Kidney capillary endothelial cell (primary cell): ENCODE measurements around the gene MIEF2.

ENCODE experiments used
- DNase-seq: peaks from one replicate; pipeline ENCODE4 v3.0.0-alpha.2; 2018; ENCODE audit warnings: low spot score

Gene MIEF2

DNA sequence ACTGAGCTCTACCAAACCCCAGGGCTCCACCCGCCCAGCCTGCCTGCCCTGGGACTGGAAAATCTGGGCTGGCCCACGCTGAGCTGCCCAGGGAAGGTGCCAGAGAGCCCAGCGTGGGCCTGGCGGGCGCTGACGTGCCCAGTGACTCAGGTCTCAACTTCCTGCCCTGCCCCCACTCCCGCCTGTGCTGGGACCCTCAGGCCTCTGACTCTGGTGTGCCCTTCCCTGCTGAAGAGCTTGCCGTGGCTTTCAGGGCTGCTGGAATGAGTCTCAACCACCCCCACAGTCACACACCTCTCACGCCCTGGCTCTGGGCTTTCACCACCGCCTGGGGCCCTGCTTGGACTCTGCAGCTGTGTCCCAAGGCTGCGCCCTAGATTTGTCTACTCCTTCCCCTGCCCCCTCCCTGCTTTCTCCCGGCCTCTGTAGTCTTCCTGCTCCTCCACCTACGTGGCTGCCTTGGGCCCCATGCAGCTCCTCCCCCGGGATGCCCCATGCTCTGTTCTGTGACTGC lies 24.7 kb upstream of the MIEF2 start:
- DNase-seq: peak; percentile 51

DNA sequence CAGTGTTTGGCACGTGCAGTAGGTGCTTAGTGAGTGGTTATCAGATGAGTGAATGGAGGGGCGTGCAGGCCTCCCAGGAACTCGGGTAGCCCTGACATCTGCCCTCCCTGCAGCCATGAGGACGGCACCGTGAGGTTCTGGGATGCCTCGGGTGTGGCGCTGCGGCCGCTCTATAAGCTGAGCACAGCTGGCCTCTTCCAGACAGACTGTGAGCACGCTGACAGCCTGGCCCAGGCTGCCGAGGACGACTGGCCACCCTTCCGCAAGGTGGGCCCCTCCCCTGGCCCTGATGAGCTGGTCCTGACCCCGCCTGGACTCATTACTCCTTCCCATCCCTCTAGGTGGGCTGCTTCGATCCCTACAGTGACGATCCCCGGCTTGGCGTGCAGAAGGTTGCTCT lies 24.0 kb upstream of the MIEF2 start:
- no peak for DNase-seq

DNA sequence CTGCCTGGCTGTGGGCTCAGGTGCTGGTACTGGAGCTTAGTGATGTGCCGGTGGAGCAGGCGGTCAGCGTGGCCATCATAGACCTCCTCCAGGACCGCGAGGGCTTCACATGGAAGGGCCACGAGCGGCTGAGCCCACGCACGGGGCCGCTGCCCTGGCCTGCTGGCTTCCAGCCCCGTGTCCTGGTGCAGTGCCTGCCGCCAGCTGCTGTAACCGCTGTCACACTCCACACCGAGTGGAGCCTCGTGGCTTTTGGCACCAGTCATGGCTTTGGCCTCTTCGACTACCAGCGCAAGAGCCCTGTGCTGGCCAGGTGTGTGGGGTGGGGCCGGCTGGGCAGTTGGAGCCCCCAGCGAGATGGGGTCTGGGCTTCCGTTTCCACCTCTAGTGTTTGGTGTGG lies 23.0 kb upstream of the MIEF2 start:
- DNase-seq: no peak

DNA sequence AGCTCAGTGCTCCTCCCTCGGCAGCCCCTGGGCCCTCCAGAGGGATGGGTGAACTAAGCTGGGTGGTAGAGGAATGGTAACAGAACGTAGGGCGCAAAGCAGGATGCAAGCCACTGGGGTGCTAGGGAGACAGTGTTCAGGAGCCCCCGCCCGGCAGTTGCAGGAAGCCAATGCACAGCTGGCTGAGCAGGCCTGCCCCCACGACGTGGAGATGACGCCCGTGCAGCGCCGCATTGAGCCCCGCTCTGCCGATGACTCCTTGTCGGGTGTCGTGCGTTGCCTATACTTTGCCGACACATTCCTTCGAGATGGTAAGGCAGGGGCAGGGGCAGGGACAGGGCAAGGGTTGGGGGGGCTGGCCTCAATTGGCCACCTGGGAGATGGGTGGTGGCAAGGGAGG lies 22.2 kb upstream of the MIEF2 start:
- no peak for DNase-seq

DNA sequence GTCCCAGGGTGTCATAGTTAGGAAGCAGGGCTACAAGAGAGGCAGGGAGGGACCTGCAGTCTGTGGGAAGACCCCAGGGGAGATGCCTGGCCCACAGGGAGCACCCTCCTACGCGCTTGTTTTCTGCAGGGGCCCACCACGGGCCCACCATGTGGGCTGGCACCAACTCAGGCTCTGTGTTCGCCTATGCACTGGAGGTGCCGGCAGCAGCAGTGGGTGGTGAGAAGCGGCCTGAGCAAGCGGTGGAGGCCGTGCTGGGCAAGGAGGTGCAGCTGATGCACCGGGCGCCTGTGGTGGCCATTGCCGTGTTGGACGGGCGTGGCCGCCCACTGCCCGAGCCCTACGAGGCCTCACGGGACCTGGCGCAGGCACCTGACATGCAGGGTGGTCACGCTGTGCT lies 20.0 kb upstream of the MIEF2 start:
- DNase-seq: no peak

DNA sequence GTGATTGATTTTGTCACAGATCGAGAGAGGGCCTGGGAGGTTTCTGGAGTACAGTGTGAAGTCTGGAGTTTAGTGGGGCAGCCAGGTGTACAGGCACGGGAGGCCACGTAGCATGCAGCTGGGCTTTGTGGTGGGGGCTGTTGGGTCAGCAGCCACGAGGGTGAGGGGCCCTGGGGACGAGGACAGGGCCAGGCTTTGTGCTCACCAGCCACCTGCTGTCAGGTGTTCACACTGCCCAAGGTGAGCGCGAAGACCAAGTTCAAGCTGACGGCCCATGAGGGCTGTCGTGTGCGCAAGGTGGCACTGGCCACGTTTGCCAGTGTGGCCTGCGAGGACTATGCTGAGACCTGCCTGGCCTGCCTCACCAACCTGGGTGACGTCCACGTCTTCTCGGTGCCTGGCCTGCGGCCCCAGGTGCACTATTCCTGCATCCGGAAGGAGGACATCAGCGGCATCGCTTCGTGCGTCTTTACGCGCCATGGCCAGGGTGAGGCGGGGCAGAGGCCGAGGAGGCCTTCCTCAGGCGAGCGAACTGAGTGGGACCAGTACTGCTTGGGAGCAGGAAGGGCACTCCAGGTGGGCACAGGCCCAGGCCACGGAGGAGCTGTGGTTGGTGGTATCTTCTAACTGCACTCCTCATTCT lies 19.1 kb upstream of the MIEF2 start:
- no peak for DNase-seq

DNA sequence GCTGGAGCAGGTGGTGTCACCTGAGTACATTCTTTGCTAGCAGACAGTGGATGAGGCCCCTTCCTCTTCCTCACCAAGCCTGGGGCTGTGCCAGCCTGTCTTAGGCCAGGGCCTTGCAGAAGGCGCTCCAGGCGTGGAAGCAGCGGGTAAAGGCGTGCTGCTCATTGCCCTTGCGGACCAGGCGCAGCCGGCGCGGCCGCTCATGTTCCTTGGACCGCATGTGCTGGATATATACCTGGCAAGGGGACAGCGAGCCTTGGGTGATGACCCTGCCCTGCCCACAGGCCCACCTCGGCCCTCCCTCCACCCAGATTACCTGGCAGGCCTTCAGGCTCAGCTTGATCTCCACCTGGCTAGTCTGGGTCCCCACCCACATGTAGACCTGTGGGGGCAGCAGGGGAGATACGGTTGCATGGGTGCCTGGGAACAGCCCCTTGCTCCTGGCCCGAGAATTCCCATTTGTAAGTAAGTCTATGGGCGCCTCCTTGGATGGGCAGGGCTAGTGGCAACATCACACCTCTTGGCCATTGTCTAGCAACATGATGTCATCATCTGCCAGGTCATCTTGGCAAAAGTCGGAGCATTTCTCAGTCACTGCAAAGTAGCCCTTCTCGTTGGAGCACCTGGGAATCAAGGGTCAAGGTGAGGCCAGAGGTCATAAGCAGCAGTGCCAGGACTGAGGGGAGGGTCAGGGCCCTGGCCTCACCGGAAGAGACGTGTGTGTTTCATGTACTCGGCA lies 15.3 kb upstream of the MIEF2 start:
- DNase-seq: no peak

DNA sequence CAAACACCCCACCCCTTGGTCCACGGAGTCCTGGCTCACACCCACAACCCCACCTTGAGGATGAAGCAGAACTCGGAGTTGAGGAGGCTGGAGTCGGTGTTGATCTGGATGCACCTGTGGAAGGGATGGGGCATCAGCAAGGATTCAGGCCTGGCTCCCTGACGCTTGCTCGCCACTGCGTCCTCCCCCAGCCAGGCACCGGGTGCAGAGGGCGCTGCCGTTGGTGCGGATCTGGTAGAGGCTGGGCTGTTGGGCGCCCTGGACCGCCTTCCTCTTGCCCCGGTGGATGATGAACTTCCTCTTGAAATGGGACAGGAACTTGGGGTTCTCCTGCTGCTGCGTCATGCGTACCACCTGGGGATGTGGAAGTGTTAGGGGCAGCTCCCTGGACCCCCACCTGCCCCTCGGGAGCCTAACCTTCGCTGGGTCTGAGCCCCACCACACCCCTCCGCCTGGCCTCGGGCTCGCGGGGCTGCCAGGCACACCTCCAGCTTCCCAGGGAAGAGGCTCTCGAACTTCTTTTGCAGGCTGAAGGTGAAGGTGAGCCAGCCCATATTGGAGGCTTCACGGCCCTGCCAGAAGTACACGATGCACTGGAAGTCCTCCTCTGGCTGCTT lies 14.2 kb upstream of the MIEF2 start:
- no peak for DNase-seq

DNA sequence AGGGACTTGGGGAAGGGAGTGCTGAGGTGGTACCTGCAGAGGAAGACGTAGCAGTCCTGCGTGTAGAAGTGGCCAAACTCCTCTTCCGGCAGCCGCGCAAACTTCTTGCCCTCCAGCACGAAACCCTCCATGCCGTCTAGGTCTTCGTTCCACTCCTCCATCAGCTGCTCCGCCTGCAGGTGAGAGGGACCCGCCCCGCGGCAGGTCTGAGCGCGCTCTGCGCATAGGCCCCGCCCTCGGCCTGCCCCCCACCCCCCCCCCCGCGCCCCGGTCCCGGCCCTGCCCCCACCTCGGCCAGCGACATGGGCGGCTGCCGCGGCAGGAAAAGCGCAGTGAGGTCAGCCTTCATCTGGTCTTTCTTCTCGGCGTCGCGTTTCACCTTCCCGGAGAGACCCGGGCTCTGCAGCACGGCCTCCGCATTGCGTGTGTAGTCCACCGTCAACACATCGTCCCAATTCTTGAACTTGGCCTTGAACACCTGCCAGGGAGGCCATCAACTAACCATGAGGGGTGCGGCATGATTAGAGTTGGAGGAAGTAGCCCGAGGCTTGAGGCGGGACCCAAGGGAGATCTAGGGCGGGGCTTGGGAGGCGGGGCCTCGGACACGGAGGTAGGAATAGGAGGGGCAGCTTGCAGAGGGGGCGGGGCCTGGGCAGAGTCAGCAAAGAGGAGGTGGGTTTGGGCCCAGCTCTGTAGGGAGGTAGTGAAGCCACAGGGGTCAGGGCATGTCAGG lies 13.4 kb upstream of the MIEF2 start:
- DNase-seq: no peak

DNA sequence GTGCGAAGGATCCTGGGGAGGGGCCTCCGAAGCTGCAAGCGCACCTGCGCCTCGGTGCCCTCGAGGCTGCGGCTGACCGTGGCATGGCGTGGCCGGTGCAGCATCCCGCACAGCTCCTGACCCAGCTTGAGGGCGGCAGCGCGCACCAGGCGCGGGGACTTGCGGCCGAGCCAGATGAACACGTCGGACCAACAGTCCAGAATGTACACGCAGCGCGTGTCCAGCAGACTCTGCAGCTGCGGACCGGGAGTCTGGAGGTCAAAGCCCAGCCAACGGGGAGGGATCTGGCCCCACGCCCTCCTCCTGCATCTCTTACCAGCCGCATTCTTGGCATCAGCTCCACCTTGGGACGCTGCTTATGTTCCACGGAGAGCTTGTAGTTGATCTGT lies 12.9 kb upstream of the MIEF2 start:
- no peak for DNase-seq

DNA sequence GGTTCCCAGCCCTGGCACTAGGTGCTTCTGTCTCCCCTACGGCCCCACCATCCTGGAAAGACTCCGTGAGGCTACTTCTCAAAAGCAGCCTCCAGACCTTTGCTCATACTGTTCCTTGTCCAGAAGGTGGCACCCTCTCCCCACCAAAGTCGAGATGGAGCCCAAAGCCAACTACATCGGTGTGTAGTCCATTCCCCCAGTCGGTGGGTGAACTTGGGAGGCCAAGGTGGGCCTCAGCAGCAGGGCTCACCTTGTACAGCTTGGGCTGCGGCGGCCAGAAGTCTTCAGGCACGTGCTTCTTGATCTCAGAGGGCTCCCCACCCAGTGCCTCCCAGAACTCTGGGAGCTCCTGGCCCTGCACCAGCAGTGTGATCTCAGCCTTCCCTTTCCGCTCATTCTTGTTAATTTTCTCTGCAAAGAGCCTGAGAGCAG lies 12.1 kb upstream of the MIEF2 start:
- DNase-seq: peak; percentile 70

DNA sequence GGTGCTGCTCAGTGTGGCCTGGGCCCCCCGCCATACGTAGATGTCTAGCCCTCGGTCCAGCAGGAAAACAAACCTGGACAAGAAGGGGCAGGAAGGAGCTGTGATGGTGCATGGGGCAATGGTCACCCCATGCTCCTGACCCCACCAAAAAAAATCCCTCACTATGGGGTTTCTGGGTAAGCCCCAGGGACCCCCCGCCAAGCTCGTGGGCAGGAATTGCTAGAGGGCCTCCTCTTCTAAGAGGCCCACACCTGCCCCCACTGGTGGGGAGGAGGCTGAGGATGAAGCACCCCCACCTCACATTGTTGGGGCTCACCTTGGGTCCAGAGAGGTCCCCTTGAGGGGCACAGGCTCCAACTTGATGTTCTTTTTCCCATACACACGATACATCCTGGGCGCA lies 11.7 kb upstream of the MIEF2 start:
- DNase-seq: no peak

DNA sequence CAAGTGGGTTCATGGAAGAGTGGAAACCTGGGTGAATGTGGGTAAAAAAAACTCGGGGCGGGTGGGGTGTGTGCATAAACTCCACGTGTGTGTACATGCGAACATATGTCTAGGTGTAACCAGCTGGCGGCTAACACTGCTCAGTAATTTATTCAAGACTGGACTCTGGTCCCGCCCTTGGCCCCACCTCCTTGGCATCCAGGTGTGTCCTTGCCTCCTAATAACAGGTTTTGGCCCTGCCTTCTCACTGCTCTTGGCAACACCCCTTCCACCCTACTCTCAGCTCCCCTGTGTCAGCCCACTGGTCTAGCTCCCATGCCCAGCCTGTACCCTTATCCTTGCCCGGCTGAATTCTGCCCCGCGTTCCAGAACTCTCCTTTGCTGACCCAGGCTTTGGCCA lies 10.2 kb upstream of the MIEF2 start:
- no peak for DNase-seq

DNA sequence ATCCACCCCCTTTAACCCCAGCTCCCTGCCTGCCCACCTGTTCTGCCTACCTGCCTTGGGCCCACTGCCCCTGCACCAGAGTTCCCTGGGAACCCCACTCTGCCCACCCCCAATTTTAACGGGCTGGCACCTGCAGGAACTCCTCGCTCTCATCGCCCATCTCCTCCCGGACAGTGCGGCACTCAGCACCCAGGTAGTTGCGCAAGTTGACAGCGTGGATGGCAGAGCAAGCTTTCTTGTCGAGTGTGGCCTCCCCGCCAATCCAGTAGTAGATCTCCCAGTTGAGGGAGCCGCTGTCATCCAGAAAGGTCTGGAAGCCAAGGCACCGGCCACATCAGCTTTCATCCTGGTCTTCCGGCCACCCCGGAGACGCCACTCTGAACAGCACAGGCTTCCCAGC lies 9.8 kb upstream of the MIEF2 start:
- DNase-seq: no peak

DNA sequence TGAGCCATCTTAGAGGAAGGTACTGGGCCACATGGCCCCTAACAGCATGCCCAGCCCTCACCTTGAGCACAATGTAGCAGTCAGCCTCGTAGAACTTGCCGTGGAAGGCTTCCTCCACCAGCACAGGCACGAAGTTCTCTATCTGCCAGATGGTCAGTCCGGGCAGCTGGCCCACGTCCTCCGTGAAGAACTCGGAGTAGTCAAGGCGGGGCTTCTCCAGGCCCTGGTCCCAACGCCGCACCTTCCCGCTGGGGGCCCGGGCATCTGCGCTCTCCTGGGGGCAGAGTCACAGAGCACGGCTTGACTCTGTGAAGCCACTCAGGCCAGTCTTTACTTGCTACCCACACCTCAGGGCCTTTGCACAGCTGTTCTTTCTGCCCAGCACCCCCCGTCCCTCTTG lies 9.3 kb upstream of the MIEF2 start:
- DNase-seq: no peak

DNA sequence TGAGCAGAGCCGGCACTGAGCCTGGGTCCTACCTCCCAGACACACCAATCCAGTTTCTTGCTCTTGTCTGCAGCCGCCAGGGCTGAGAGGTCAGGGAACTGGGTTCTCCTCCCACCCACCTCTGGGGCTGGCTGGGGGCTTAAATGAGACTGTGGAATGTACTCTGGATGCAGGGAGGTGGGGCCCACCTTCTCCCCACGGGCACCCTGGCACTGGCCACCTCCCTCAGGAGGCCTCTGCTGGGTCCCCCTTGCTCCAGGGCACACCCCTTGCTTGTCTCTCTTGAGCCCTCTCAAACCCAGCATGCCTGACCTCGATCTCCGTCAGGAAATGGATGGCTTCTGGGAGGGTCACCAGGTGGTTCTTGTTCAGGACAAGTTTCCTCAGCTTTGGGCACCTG lies 8.3 kb upstream of the MIEF2 start:
- DNase-seq: no peak

DNA sequence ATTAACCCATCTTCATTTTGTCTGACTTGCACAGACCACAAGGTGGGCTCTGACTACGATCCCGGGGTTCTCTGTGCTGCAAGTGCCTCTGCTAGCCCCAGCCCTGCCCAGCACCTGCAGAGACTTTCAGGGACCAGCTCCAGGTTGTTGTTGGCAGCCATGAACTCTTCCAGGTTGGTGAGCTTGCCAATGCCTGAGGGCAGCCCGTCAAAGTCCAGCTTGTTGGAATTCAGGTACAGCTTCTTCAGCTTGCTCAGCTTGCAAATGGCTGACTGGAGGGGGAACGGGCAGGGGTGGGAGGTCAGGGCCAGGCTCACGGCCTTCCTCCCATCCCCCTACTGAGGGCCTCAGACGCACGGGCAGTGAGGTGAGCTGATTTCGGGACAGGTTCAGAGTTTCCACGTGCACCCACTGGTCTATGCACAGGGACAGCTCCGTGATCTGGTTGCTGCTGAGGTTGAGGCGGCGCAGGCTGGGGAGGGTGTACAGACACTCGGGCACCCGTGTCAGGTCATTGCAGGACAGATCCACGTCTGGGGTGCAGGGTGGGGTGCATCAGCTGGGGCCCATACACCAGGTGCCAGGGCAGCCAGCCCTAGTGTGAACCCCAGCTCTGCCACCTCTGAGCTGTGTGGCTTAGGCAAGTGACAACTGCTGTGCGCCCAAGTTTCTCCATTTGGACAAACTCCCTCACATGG lies 7.1 kb upstream of the MIEF2 start:
- no peak for DNase-seq

DNA sequence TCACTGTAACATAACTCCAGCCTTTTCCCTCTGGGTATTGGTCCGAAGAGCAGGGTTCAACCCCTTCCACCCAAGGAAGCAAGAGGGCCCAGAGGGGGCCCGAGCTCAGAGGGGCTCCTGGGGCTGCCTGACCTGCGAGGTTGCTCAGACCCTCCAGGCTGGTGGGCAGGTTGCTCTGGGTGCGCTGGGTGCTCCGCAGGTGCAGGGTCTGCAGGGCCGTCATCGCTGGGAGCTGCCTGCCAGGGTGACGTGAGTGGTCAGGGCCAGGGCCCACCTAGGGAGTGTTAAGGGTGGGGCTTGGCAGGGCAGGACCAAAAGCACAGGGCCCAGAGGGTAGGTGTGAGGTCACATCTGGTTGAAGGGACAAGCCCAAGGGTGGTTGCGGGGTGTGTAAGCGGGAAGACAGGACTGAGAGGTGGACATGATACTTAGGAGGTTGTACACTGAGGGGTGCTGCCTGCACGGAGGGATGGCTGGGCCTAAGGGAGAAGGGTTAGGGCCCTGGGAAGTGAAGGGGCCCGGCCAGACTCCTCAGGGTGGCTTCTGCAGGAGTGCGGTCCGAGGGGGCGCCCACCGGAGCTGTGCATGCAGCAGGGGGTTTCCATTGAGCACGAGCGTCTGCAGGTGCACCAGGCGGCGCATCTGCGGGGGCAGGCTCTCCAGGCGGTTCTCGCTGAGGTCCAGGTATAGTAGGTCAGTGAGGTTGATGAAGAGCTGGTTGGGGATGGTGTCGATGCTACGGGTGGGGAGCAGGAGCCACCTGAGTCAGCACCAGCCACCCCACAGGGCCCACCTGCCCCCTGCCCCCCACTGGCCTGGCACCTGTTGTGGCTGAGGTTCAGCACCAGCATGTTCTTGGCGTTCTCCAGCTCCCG lies 6.3 kb upstream of the MIEF2 start:
- DNase-seq: no peak

DNA sequence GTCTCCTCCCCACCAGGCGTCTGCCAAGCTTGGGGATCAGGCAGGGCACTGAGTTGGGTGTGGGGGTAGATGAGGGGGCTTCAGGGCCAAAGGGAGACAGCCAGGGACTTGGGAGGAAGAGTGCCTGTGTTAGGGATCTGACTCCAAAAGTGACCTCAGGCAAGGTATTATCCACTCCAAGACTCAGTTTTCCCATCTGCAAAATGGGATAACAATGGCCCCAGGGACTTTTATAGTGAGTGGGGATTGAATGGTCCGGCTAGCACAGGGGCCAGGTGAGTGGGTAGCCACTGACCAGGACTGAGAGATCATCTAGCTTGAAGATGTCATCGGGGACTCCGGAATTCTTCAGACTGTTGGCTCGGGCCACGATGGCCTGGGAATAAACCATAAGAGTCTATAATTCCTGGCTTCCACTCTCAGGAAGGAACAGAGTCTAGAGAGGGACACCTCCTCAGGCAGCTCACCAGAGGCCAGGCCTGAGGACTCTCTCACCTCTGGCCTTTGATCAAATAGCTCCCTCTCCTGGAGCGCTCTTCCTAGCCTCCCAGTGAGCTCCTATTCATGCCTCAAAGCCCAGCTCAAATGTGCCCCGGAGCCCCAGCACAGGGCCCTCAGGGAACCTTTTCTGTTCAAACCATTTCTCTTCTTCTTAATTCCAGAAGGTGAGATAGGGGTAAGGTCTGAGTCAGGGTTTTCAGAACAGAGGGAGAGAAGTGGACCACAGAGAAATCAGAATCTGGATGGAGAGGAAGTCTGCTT lies 5.4 kb upstream of the MIEF2 start:
- DNase-seq: no peak

DNA sequence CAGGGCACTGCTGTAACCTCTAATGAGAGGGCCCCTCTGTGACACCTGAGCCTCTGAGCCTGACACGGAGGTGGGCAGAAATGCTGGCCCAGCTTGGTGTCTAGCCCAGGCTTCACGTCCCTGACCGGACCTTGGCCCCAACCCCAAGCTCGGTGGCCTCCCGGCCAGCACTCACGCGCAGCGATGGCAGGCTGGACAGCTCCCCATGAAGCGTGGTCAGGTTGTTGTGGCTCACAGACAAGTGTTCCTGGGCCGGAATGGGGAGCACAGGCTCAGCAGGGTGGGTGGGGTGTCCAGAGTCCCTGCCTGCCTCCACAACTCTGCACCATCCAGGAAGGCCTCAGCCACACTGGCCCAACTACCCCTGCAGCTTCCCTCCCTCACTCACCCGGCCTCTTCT lies 4.1 kb upstream of the MIEF2 start:
- no peak for DNase-seq
